Vagina (tissue), 2 donors: ENCODE results near the gene ANKS1B. TPM values are rescaled to one million over a fixed set of nuclear protein-coding genes. Genes with fewer than 3 reads are reported as not detected.

Source experiments
- DNase-seq, 2 donors: peaks; one replicate each; pipeline ENCODE4 v3.0.0-alpha.2; 2017; ENCODE audit errors: extremely low spot score in 2 of 2
- H3K27ac ChIP-seq: fragments of 200-600 bp; sonication (generic); one replicate; pipeline ENCODE4 v1.5.1; 2019
- H3K27me3 ChIP-seq: fragments of 200-600 bp; sonication (generic); one replicate; pipeline ENCODE4 v1.5.1; 2019
- H3K36me3 ChIP-seq, 2 donors: fragments of 200-600 bp; sonication (generic); one replicate each; pipeline ENCODE4 v1.5.1; 2017 to 2019
- H3K4me1 ChIP-seq: fragments of 200-600 bp; sonication (generic); one replicate; pipeline ENCODE4 v1.5.1; 2019
- H3K4me3 ChIP-seq, 2 donors: fragments of 200-600 bp; sonication (generic); 1 replicate in 1 of 2; 2 replicates in 1 of 2; pipeline ENCODE4 v1.5.1; 2016 to 2019
- H3K9me3 ChIP-seq: fragments of 200-600 bp; sonication (generic); one replicate; pipeline ENCODE4 v1.5.1; 2019
- CTCF ChIP-seq, 3 experiments: fragments of 450-650 bp in 2 of 3; fragments of 200-600 bp in 1 of 3; sonication (generic) in 1 of 3; IDR thresholded peaks; one replicate each; pipeline ENCODE4 v1.5.1; 2017 to 2019; ENCODE audit warnings: antibody characterized with exemption in 3 of 3, mild to moderate bottlenecking in 2 of 3, moderate library complexity in 2 of 3
- POLR2A ChIP-seq, 2 donors: fragments of 450-650 bp; IDR thresholded peaks; one replicate each; pipeline ENCODE4 v1.6.1; 2017; ENCODE audit warnings: antibody characterized with exemption in 2 of 2, mild to moderate bottlenecking in 2 of 2, moderate library complexity in 2 of 2
- POLR2AphosphoS5 ChIP-seq, 2 donors: sonication (generic); formaldehyde crosslinking; IDR thresholded peaks; one replicate each; pipeline ENCODE4 v1.9.0; 2017; ENCODE audit warnings: antibody characterized with exemption in 2 of 2, mild to moderate bottlenecking in 2 of 2, low read depth in 1 of 2; ENCODE audit not compliant: insufficient read depth in 1 of 2
- intact Hi-C: fragments of 100-400 bp; cut with DNase I; formaldehyde crosslinking; loops from one replicate; pipeline ENCODE4 v1.15.1; 2023
- total RNA-seq: library from RNA; depleted of rRNA; stranded (reverse); fragments of >200 nt; gene quantifications from one replicate; pipeline ENCODE4 v1.2.3, GENCODE V29; 2016

Gene ANKS1B
- total RNA-seq, 1 donor from 2014 or later = 11.5 TPM

DNA sequence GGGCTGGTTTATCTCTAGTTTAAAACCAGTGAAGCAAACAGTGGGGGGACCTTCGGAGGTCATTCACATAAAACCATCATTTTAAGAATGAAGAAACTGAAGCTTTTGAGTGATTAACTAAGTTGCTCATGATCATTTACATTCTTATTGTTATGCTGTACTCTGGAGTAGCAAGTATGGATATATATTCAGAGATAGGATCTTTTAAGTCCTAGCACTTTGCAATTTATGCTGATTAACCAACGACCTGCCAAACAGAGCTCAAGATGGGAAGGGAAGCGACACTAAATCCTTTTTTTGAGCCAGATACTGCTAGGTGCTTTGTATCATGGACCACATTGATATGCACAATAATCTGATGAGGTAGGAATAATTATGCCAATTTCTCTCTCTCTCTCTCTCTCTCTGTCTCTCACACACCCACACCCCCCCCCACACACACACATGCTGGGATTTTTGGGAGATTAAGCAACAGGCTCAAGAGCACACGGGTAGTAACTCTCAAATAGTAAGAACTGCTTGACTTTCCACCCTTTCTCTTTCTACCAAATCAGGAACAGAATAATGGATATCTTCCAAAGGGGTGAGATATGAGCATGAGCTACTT lies 1036.3 kb downstream of the ANKS1B start:
- DNase-seq = no peak
- Histone ChIP-seq H3K27ac (no peak overlapping the region), H3K9me3 (no peaks in the 10 kb centered on the region), H3K36me3 (no peaks in the 10 kb centered on the region), H3K4me1 (no peaks in the 10 kb centered on the region), H3K4me3 (no peak overlapping the region), H3K27me3 (no peaks in the 10 kb centered on the region)
- TF ChIP-seq POLR2A (IDR thresholded peaks at IDR 0.05) (no peak), POLR2AphosphoS5 (IDR thresholded peaks at IDR 0.05; ENCODE audit: insufficient read depth in 1 of 2, low read depth in 1 of 2) (no peak), CTCF (IDR thresholded peaks at IDR 0.05) (no peak)
- intact Hi-C loops = no loop called here

DNA sequence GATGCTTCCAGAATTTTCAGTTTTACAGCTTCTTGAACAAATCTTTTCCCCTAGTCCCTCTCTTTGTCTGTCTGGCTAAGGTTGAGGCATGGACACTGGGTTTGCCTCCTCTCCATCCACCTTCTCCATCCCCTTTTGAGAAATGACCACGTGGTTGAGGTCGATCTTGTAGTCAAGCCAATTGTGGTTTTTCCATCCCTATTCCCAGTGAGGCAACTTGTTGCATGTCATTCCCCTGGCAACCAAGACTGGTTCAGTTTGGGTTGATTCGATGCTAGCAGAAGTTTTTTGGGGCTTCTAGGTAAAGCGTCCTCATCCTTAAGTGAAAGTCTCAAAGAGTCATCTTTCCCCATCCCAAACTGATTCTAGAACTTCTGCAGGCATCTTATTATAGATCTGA lies 1038.9 kb downstream of the ANKS1B start:
- Histone ChIP-seq H3K4me3 (no peak overlapping the region), H3K36me3 (no peaks in the 10 kb centered on the region), H3K4me1 (no peaks in the 10 kb centered on the region), H3K9me3 (no peaks in the 10 kb centered on the region), H3K27ac (no peak overlapping the region), H3K27me3 (no peaks in the 10 kb centered on the region)
- intact Hi-C loops = no loop called here
- TF ChIP-seq POLR2AphosphoS5 (IDR thresholded peaks at IDR 0.05; ENCODE audit: insufficient read depth in 1 of 2, low read depth in 1 of 2) (no peak), CTCF (IDR thresholded peaks at IDR 0.05) (no peak), POLR2A (IDR thresholded peaks at IDR 0.05) (no peak)
- no peak for DNase-seq

GRCh38 chr12:98939926-98940325 lies 1044.8 kb downstream of the ANKS1B start:
- no peak for TF ChIP-seq CTCF (IDR thresholded peaks at IDR 0.05)
- no peak for TF ChIP-seq POLR2A (IDR thresholded peaks at IDR 0.05)
- no peak for TF ChIP-seq POLR2AphosphoS5 (IDR thresholded peaks at IDR 0.05; ENCODE audit: insufficient read depth in 1 of 2, low read depth in 1 of 2)
- no peak for DNase-seq
- Histone ChIP-seq H3K27ac (no peak overlapping the region), H3K4me3 (no peak overlapping the region), H3K4me1 (no peaks in the 10 kb centered on the region), H3K9me3 (no peaks in the 10 kb centered on the region), H3K36me3 (no peaks in the 10 kb centered on the region), H3K27me3 (no peaks in the 10 kb centered on the region)
- intact Hi-C loops = no loop called here

- Histone ChIP-seq H3K27me3 (no peaks in the 10 kb centered on the region), H3K9me3 (no peaks in the 10 kb centered on the region), H3K36me3 (no peaks in the 10 kb centered on the region), H3K4me3 (no peak overlapping the region), H3K4me1 (no peaks in the 10 kb centered on the region), H3K27ac (no peak overlapping the region)
- intact Hi-C loops = no loop called here
- no peak for DNase-seq
- TF ChIP-seq POLR2A (IDR thresholded peaks at IDR 0.05) = no peak
- no peak for TF ChIP-seq CTCF (IDR thresholded peaks at IDR 0.05)
- TF ChIP-seq POLR2AphosphoS5 (IDR thresholded peaks at IDR 0.05; ENCODE audit: insufficient read depth in 1 of 2, low read depth in 1 of 2) = no peak
Observed at GRCh38 chr12:98939350-98939749, 1045.4 kb downstream of the ANKS1B start.

DNA sequence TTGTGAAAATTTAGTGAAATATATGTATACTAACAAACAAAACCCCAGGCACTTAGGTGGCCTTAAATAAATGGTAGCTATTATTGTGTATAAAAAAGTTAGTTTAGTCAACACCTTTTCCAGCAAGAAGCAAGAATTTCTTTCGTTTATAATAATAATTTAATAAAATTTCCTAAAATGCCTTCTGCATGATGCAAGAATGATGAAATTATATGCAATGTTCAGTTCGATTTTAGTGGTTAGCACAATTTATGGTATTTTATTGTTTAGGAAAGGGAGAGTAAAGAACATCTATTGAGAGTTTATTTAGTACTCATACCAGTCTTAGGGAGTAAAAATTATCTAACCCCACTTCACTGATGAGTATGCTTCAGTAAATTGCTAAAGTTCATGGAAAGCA lies 1048.9 kb downstream of the ANKS1B start:
- intact Hi-C loops = no loop called here
- Histone ChIP-seq H3K36me3 (no peaks in the 10 kb centered on the region), H3K27me3 (no peaks in the 10 kb centered on the region), H3K27ac (no peak overlapping the region), H3K4me1 (no peaks in the 10 kb centered on the region), H3K4me3 (no peak overlapping the region), H3K9me3 (no peaks in the 10 kb centered on the region)
- DNase-seq = no peak
- no peak for TF ChIP-seq CTCF (IDR thresholded peaks at IDR 0.05)
- TF ChIP-seq POLR2A (IDR thresholded peaks at IDR 0.05) = no peak
- TF ChIP-seq POLR2AphosphoS5 (IDR thresholded peaks at IDR 0.05; ENCODE audit: insufficient read depth in 1 of 2, low read depth in 1 of 2) = no peak
